ENCODE results near the gene TRHDE. TPM values are rescaled to one million over a fixed set of nuclear protein-coding genes. Genes with fewer than 3 reads are reported as not detected.
A peak's percentile ranks its signal among the peaks of the same experiment; 100 is the strongest.

TRHDE gene
- total RNA-seq, 1 experiment from 2014 or later = 24.5 TPM

DNA sequence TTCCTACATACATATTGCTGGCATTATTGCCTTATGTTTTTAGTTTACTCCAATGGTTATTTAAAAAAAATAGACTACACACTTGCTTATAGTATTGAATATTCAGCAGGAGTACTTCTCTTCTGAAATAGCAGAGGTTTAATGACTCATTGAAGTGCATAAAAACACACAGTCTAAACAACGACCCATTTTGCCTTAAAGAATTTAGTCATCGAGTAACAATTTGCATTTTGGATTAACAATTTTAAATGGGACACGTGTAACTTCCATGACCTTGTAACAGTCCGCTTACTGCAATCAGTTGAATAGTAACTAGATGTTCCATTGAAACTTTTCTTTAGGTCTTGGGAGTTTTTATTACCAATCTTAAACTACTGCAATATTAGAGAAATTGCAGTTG, 9.0 kb downstream of the TRHDE start:
- Histone ChIP-seq H3K9me3 (ENCODE audit: low read depth, low read length, poor library complexity, severe bottlenecking) (no peaks in the 10 kb centered on the region), H3K4me3 (ENCODE audit: low read depth, low read length, poor library complexity, severe bottlenecking) (no peak overlapping the region), H3K36me3 (ENCODE audit: insufficient read depth, low read length, poor library complexity, severe bottlenecking) (no peaks in the 10 kb centered on the region), H3K27ac (ENCODE audit: low read depth, low read length, poor library complexity, severe bottlenecking) (no peak overlapping the region), H3K4me1 (ENCODE audit: insufficient read depth, low read length, poor library complexity, severe bottlenecking) (peaks cover 29% of the 10 kb centered on the region), H3K27me3 (replicated peaks; ENCODE audit: insufficient read depth, low read depth, low read length, poor library complexity) (no peaks in the 10 kb centered on the region)
- ChIA-PET CTCF (no interaction called here), POLR2A (ENCODE audit: low non-redundant PET) (no interaction called here)
- TF ChIP-seq EZH2 (IDR thresholded peaks at IDR 0.05; ENCODE audit: borderline replicate concordance, low read depth, low read length, poor library complexity, severe bottlenecking) = no peak
- TF ChIP-seq, protein P1, sequence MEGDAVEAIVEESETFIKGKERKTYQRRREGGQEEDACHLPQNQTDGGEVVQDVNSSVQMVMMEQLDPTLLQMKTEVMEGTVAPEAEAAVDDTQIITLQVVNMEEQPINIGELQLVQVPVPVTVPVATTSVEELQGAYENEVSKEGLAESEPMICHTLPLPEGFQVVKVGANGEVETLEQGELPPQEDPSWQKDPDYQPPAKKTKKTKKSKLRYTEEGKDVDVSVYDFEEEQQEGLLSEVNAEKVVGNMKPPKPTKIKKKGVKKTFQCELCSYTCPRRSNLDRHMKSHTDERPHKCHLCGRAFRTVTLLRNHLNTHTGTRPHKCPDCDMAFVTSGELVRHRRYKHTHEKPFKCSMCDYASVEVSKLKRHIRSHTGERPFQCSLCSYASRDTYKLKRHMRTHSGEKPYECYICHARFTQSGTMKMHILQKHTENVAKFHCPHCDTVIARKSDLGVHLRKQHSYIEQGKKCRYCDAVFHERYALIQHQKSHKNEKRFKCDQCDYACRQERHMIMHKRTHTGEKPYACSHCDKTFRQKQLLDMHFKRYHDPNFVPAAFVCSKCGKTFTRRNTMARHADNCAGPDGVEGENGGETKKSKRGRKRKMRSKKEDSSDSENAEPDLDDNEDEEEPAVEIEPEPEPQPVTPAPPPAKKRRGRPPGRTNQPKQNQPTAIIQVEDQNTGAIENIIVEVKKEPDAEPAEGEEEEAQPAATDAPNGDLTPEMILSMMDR (conservative IDR thresholded peaks at IDR 0.05; ENCODE audit: low read depth, low read length) = no peak
- DNase-seq (ENCODE audit: low spot score) = no peak
- intact Hi-C loops (cut with micrococcal nuclease; ENCODE audit: unreplicated experiment) = no loop called here
- no TSS peak for BruUV-seq (replicated peaks)

DNA sequence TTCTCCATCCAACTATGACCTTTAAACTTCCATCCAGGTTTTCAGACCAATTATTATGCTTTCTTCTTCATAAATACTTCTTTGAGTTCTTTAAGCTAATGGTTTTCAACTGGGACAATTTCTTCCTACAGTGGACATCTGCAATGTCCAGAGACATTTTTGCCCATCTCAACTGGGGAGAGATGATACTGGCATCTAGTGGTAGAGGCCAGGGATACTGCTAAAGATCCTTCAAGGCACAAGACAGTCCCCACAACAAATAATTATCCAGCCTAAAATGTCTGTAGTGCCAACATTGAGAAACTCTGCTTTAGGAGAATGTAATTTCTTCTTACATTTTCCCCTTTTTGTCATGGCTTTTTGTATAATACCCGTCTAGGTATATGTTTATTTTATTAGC, 10.6 kb downstream of the TRHDE start:
- peak; percentile 21 for DNase-seq (ENCODE audit: low spot score)
- Histone ChIP-seq H3K36me3 (ENCODE audit: insufficient read depth, low read length, poor library complexity, severe bottlenecking) (peaks cover 10% of the 10 kb centered on the region), H3K4me3 (ENCODE audit: low read depth, low read length, poor library complexity, severe bottlenecking) (no peak overlapping the region), H3K4me1 (ENCODE audit: insufficient read depth, low read length, poor library complexity, severe bottlenecking) (peaks cover 26% of the 10 kb centered on the region), H3K27ac (ENCODE audit: low read depth, low read length, poor library complexity, severe bottlenecking) (no peak overlapping the region), H3K27me3 (replicated peaks; ENCODE audit: insufficient read depth, low read depth, low read length, poor library complexity) (no peaks in the 10 kb centered on the region), H3K9me3 (ENCODE audit: low read depth, low read length, poor library complexity, severe bottlenecking) (no peaks in the 10 kb centered on the region)
- intact Hi-C loops (cut with micrococcal nuclease; ENCODE audit: unreplicated experiment) = no loop called here
- BruUV-seq (replicated peaks) = no TSS peak
- ChIA-PET POLR2A (ENCODE audit: low non-redundant PET) (no interaction called here), CTCF (interaction anchor here (0.6 kb wide), 1 partner anchor 9 kb away, joined by 3 read pairs; no protein-coding TSS in a partner anchor)
- TF ChIP-seq EZH2 (IDR thresholded peaks at IDR 0.05; ENCODE audit: borderline replicate concordance, low read depth, low read length, poor library complexity, severe bottlenecking) = no peak
- TF ChIP-seq, protein P1 (conservative IDR thresholded peaks at IDR 0.05; ENCODE audit: low read depth, low read length) = peak; percentile 58

DNA sequence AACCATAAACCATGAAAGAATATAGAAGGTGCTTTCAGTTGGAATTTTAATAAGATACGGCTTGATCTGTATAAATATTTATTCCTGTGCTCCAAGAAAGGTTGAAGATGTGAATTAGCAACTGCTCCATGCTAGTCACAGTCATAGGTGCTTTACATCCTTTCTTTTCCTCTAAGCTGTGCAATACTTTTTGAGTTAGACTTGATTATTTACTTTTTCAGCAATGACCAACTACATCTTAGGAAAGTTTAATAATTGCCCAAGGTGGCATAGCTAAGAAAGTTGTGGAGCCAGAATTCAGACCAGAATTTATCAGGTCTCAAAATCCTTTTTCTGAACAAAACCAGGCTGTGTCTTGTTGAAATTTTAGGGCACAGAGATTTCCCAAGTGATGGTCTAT, 13.7 kb downstream of the TRHDE start:
- no peak for TF ChIP-seq EZH2 (IDR thresholded peaks at IDR 0.05; ENCODE audit: borderline replicate concordance, low read depth, low read length, poor library complexity, severe bottlenecking)
- TF ChIP-seq, protein P1 (conservative IDR thresholded peaks at IDR 0.05; ENCODE audit: low read depth, low read length) = no peak
- no peaks in the 10 kb centered on the region for H3K27me3 ChIP-seq (replicated peaks; ENCODE audit: insufficient read depth, low read depth, low read length, poor library complexity)
- no peak for DNase-seq (ENCODE audit: low spot score)
- H3K36me3 ChIP-seq (ENCODE audit: insufficient read depth, low read length, poor library complexity, severe bottlenecking) = peaks cover 18% of the 10 kb centered on the region
- intact Hi-C loops (cut with micrococcal nuclease; ENCODE audit: unreplicated experiment) = no loop called here
- no peak overlapping the region for H3K4me3 ChIP-seq (ENCODE audit: low read depth, low read length, poor library complexity, severe bottlenecking)
- no peaks in the 10 kb centered on the region for H3K9me3 ChIP-seq (ENCODE audit: low read depth, low read length, poor library complexity, severe bottlenecking)
- no peak overlapping the region for H3K27ac ChIP-seq (ENCODE audit: low read depth, low read length, poor library complexity, severe bottlenecking)
- ChIA-PET POLR2A (ENCODE audit: low non-redundant PET) (no interaction called here), CTCF (no interaction called here)
- H3K4me1 ChIP-seq (ENCODE audit: insufficient read depth, low read length, poor library complexity, severe bottlenecking) = peaks cover 19% of the 10 kb centered on the region
- BruUV-seq (replicated peaks) = no TSS peak
